AG04450 (cell line): ENCODE results near the gene NECTIN1. TPM values are rescaled to one million over a fixed set of nuclear protein-coding genes. Genes with fewer than 3 reads are reported as not detected.

Source experiments
- CTCF ChIA-PET: fragments of 300-600, 350-600 bp; formaldehyde crosslinking; extraction: SDS; loops from one replicate; lab custom pipeline; 2022; ENCODE audit warnings: antibody characterized with exemption, inconsistent platforms; lab: Charles Lee
- POLR2A ChIA-PET: fragments of 350-600 bp; formaldehyde crosslinking; extraction: SDS; loops from one replicate; lab custom pipeline; 2021; ENCODE audit warnings: antibody characterized with exemption, inconsistent platforms; lab: Yijun Ruan, JAX
- DNase-seq: peaks from one replicate; pipeline ENCODE4 v3.0.0-alpha.2; 2011; ENCODE audit warnings: low read depth, low spot score
- H3K27ac ChIP-seq: one replicate; pipeline ENCODE4 v1.5.1; 2012; ENCODE audit warnings: low read depth, low read length, control low read depth
- H3K27me3 ChIP-seq: one replicate; pipeline ENCODE4 v1.6.0; 2012; ENCODE audit warnings: low read length; ENCODE audit not compliant: control insufficient read depth, insufficient read depth
- H3K4me3 ChIP-seq: 2 replicates; pipeline ENCODE4 v1.5.1; 2011; ENCODE audit warnings: mild to moderate bottlenecking, low read depth, low read length, control low read depth
- H3K9me3 ChIP-seq: 2 replicates; pipeline ENCODE4 v1.5.1; 2012; ENCODE audit warnings: low read length; ENCODE audit not compliant: control insufficient read depth, insufficient read depth
- CTCF ChIP-seq: IDR thresholded peaks from 2 replicates; pipeline ENCODE4 v1.5.1; 2011; ENCODE audit warnings: low read depth, low read length, control low read depth, inconsistent platforms
- polyA plus RNA-seq: library from polyadenylated mRNA; depleted of rRNA; stranded (reverse); fragments of >200 nt; gene quantifications from 2 replicates; pipeline ENCODE4 v1.2.3, GENCODE V29; 2011

Gene NECTIN1
- polyA plus RNA-seq, 1 experiment: 2.8 TPM

GRCh38 chr11:119701591-119702549 lies 27.1 kb downstream of the NECTIN1 start:
- CTCF ChIA-PET: interaction anchor here (2.0 kb wide), 1 partner anchor 27 kb away, joined by 8 read pairs; the partner anchor contains the start of gene NECTIN1
- no peak overlapping the region for H3K4me3 ChIP-seq

GRCh38 chr11:119700536-119701346 lies 28.3 kb downstream of the NECTIN1 start:
- TF ChIP-seq CTCF: no peak
- Histone ChIP-seq H3K27me3 (no peaks in the 10 kb centered on the region), H3K27ac (no peak overlapping the region), H3K4me3 (no peak overlapping the region), H3K9me3 (no peaks in the 10 kb centered on the region; the same call in 1 of the 2 replicates)
- CTCF ChIA-PET: interaction anchor here (0.6 to 2.0 kb wide), 3 partner anchors 29 to 600 kb away, joined by 3 to 8 read pairs (median 6); partner anchors contain the start of gene NECTIN1
- DNase-seq: no peak
- POLR2A ChIA-PET: interaction anchor here (1.0 kb wide), 1 partner anchor 28 kb away, joined by 3 read pairs; the partner anchor contains the start of gene NECTIN1

More at GRCh38 chr11:119701591-119702549, 27.1 kb downstream of the NECTIN1 start:
- POLR2A ChIA-PET: interaction anchor here (1.0 kb wide), 1 partner anchor 27 kb away, joined by 3 read pairs; the partner anchor contains the start of gene NECTIN1
- Histone ChIP-seq H3K9me3 (no peaks in the 10 kb centered on the region; the same call in 1 of the 2 replicates), H3K27me3 (no peaks in the 10 kb centered on the region), H3K27ac (no peak overlapping the region)
- peak; percentile 7 for DNase-seq
- no peak for TF ChIP-seq CTCF

- TF ChIP-seq CTCF: no peak
- DNase-seq: no peak
- H3K9me3 ChIP-seq: no peaks in the 10 kb centered on the region
- no peak overlapping the region for H3K27ac ChIP-seq
- no peaks in the 10 kb centered on the region for H3K27me3 ChIP-seq
- ChIA-PET CTCF (interaction anchor here (0.6 to 0.8 kb wide), 2 partner anchors 29 to 601 kb away, joined by 3 to 6 read pairs; partner anchors contain the start of gene NECTIN1), POLR2A (no interaction called here)
- H3K4me3 ChIP-seq: no peak overlapping the region
These were observed 29.0 kb downstream of the NECTIN1 start for GRCh38 chr11:119700030-119700429.

- POLR2A ChIA-PET: no interaction called here
- TF ChIP-seq CTCF: no peak
- DNase-seq: no peak
- no peak overlapping the region for H3K27ac ChIP-seq
- CTCF ChIA-PET: no interaction called here
- no peak overlapping the region for H3K4me3 ChIP-seq
- H3K27me3 ChIP-seq: no peaks in the 10 kb centered on the region
- H3K9me3 ChIP-seq: no peaks in the 10 kb centered on the region
These were observed 29.8 kb downstream of the NECTIN1 start for GRCh38 chr11:119699227-119699626.
